Vagina (tissue), 2 donors: ENCODE results near the gene NAT8L.

Source experiments
- CTCF ChIP-seq, 3 experiments: fragments of 450-650 bp in 2 of 3; fragments of 200-600 bp in 1 of 3; sonication (generic) in 1 of 3; IDR thresholded peaks; one replicate each; pipeline ENCODE4 v1.5.1; 2017 to 2019; ENCODE audit warnings: antibody characterized with exemption in 3 of 3, mild to moderate bottlenecking in 2 of 3, moderate library complexity in 2 of 3
- POLR2A ChIP-seq, 2 donors: fragments of 450-650 bp; IDR thresholded peaks; one replicate each; pipeline ENCODE4 v1.6.1; 2017; ENCODE audit warnings: antibody characterized with exemption in 2 of 2, mild to moderate bottlenecking in 2 of 2, moderate library complexity in 2 of 2
- POLR2AphosphoS5 ChIP-seq, 2 donors: sonication (generic); formaldehyde crosslinking; IDR thresholded peaks; one replicate each; pipeline ENCODE4 v1.9.0; 2017; ENCODE audit warnings: antibody characterized with exemption in 2 of 2, mild to moderate bottlenecking in 2 of 2, low read depth in 1 of 2; ENCODE audit not compliant: insufficient read depth in 1 of 2

- TF ChIP-seq CTCF (IDR thresholded peaks at IDR 0.05) (no peak), POLR2A (IDR thresholded peaks at IDR 0.05) (no peak), POLR2AphosphoS5 (IDR thresholded peaks at IDR 0.05; ENCODE audit: insufficient read depth in 1 of 2, low read depth in 1 of 2) (no peak)
These were observed 15.5 kb downstream of the NAT8L start for GRCh38 chr4:2074588-2074987.
